HepG2 (cell line): ENCODE measurements around the gene KIF1C. TPM values are rescaled to one million over a fixed set of nuclear protein-coding genes. Genes with fewer than 3 reads are reported as not detected.

Experiments used
- ELF3 ChIP-seq: IDR thresholded peaks from 2 replicates; pipeline ENCODE4 v1.6.1; 2016; ENCODE audit warnings: missing genetic modification reagents, missing compliant biosample characterization
- HES4 ChIP-seq: sonication (generic); formaldehyde crosslinking; IDR thresholded peaks from 2 replicates; pipeline ENCODE4 v1.9.0; 2021; ENCODE audit warnings: mild to moderate bottlenecking, missing genetic modification reagents, borderline replicate concordance
- HOXD1 ChIP-seq: sonication (generic); formaldehyde crosslinking; IDR thresholded peaks from 2 replicates; pipeline ENCODE4 v1.5.0; 2020; ENCODE audit warnings: missing genetic modification reagents
- KLF12 ChIP-seq: sonication (generic); formaldehyde crosslinking; IDR thresholded peaks from 2 replicates; pipeline ENCODE4 v1.4.0; 2020; ENCODE audit warnings: missing genetic modification reagents, borderline replicate concordance
- MED13 ChIP-seq: sonication (generic); formaldehyde crosslinking; IDR thresholded peaks from 2 replicates; pipeline ENCODE4 v1.5.0; 2020; ENCODE audit warnings: missing genetic modification reagents
- MXD3 ChIP-seq: IDR thresholded peaks from 2 replicates; pipeline ENCODE4 v1.6.1; 2016; ENCODE audit warnings: mild to moderate bottlenecking, missing biosample characterization, missing genetic modification reagents
- MXI1 ChIP-seq: IDR thresholded peaks from 3 replicates; pipeline ENCODE4 v1.6.1; 2012; ENCODE audit warnings: low read depth, low read length, inconsistent platforms, borderline replicate concordance
- PLRG1 ChIP-seq: fragments of 450-650 bp; conservative IDR thresholded peaks from 2 replicates; pipeline ENCODE4 v1.6.1; 2016
- PRPF4 ChIP-seq: fragments of 200-400 bp; formaldehyde crosslinking; IDR thresholded peaks from 2 replicates; pipeline ENCODE4 v1.6.1; 2016; ENCODE audit warnings: low read length, low read depth; ENCODE audit not compliant: poor library complexity, severe bottlenecking
- SUZ12 ChIP-seq: fragments of 150-350 bp; IDR thresholded peaks from 2 replicates; pipeline ENCODE4 v1.6.1; 2014; ENCODE audit warnings: low read depth, low read length
- THAP7 ChIP-seq: sonication (generic); formaldehyde crosslinking; IDR thresholded peaks from 2 replicates; pipeline ENCODE4 v1.8.1; 2023; ENCODE audit warnings: mild to moderate bottlenecking, missing genetic modification reagents
- UBTF ChIP-seq: sonication (generic); formaldehyde crosslinking; IDR thresholded peaks from 2 replicates; pipeline ENCODE4 v1.4.0; 2020; ENCODE audit warnings: mild to moderate bottlenecking, missing genetic modification reagents
- ZBTB26 ChIP-seq: IDR thresholded peaks from 2 replicates; pipeline ENCODE4 v1.6.1; 2016; ENCODE audit warnings: missing compliant biosample characterization, missing genetic modification reagents, borderline replicate concordance
- ZBTB33 ChIP-seq: sonication (generic); formaldehyde crosslinking; IDR thresholded peaks from 2 replicates; pipeline ENCODE4 v1.4.0; 2020; ENCODE audit warnings: missing genetic modification reagents
- ZFP82 ChIP-seq: sonication (generic); formaldehyde crosslinking; IDR thresholded peaks from 2 replicates; pipeline ENCODE4 v1.5.1; 2020; ENCODE audit warnings: mild to moderate bottlenecking, missing genetic modification reagents, borderline replicate concordance
- ZNF275 ChIP-seq: sonication (generic); formaldehyde crosslinking; IDR thresholded peaks from 2 replicates; pipeline ENCODE4 v1.8.0; 2022; ENCODE audit warnings: missing genetic modification reagents, mild to moderate bottlenecking, inconsistent platforms, borderline replicate concordance
- ZNF331 ChIP-seq: sonication (generic); formaldehyde crosslinking; IDR thresholded peaks from 2 replicates; pipeline ENCODE4 v1.4.0; 2020; ENCODE audit warnings: missing genetic modification reagents
- ZNF367 ChIP-seq: sonication (generic); formaldehyde crosslinking; IDR thresholded peaks from 2 replicates; pipeline ENCODE4 v1.4.0; 2020; ENCODE audit warnings: missing genetic modification reagents, borderline replicate concordance
- ZNF430 ChIP-seq: sonication (generic); formaldehyde crosslinking; IDR thresholded peaks from 2 replicates; pipeline ENCODE4 v1.9.0; 2021; ENCODE audit warnings: mild to moderate bottlenecking, missing genetic modification reagents
- ZNF850 ChIP-seq: sonication (generic); formaldehyde crosslinking; conservative IDR thresholded peaks from 2 replicates; pipeline ENCODE4 v1.9.0; 2021; ENCODE audit warnings: mild to moderate bottlenecking, missing genetic modification reagents
- polyA plus RNA-seq, 8 experiments: library from polyadenylated mRNA; depleted of rRNA in 3 of 8; stranded (reverse) in 7 of 8; unstranded in 1 of 8; fragments of >200 nt; fragmentation: Illumina TruSeq in 4 of 8; extraction: Trizol in 4 of 8; gene quantifications; 2 replicates each; pipeline versions ENCODE4 v1.2.1 to v1.2.3, GENCODE V29; 2011 to 2016; ENCODE audit warnings: low read depth in 4 of 8, missing spikeins in 1 of 8, mixed read lengths in 1 of 8; ENCODE audit not compliant: insufficient read depth in 1 of 8
- total RNA-seq, 5 experiments: library from RNA; depleted of rRNA; stranded (reverse); fragments of >200 nt; fragmentation: Illumina TruSeq; extraction: Trizol; gene quantifications; 2 replicates each; pipeline ENCODE4 v1.2.3, GENCODE V29; 2016; ENCODE audit warnings: low read depth in 1 of 5

Gene KIF1C
- total and polyA plus RNA-seq, 2 of the 13 experiments (the other 11 are each of a cell fraction or from before 2014, with no cell fraction given): 70.0 to 104 TPM

- TF ChIP-seq HOXD1 (CRISPR knock-in tag) (peak; percentile 75), HES4 (CRISPR knock-in tag) (peak; percentile 54; the same call in 1 of the 2 replicates), ZNF331 (CRISPR knock-in tag) (no peak; the same call in 1 of the 2 replicates), PRPF4 (peak; percentile 37), ZFP82 (no peak), ZBTB33 (CRISPR knock-in tag) (0 out of 2 replicates have a peak, but pooled peaks have one; percentile 5), ZNF367 (CRISPR knock-in tag) (peak; percentile 74; the same call in 1 of the 2 replicates), SUZ12 (no peak), ELF3 (CRISPR knock-in tag) (peak; percentile 87), ZNF275 (peak; percentile 58; the same call in 1 of the 2 replicates), ZNF850 (0 out of 2 replicates have a peak, but pooled peaks have one; percentile 45), KLF12 (CRISPR knock-in tag) (0 out of 2 replicates have a peak, but pooled peaks have one; percentile 58), PLRG1 (no peak), MXD3 (CRISPR knock-in tag) (peak; percentile 57; the same call in 1 of the 2 replicates), THAP7 (CRISPR knock-in tag) (peak; percentile 47; the same call in 1 of the 2 replicates), ZBTB26 (CRISPR knock-in tag) (peak; percentile 40; the same call in 1 of the 2 replicates), UBTF (CRISPR knock-in tag) (peak; percentile 73; the same call in 1 of the 2 replicates), MED13 (peak; percentile 28; the same call in 1 of the 2 replicates), ZNF430 (CRISPR knock-in tag) (peak; percentile 65), MXI1 (0 out of 3 replicates have a peak, but pooled peaks have one; percentile 25)
These were observed 49.4 kb upstream of the KIF1C start, which contains the start of gene PFN1 (continued) for GRCh38 chr17:4948166-4948930.
